ENCODE data around the gene KDM5B.
"Not testable (repeated sequence)": the region's sequence is repeated elsewhere in the genome, so short reads cannot be mapped to it uniquely, and the experiment has no call there.

Gene KDM5B

DNA sequence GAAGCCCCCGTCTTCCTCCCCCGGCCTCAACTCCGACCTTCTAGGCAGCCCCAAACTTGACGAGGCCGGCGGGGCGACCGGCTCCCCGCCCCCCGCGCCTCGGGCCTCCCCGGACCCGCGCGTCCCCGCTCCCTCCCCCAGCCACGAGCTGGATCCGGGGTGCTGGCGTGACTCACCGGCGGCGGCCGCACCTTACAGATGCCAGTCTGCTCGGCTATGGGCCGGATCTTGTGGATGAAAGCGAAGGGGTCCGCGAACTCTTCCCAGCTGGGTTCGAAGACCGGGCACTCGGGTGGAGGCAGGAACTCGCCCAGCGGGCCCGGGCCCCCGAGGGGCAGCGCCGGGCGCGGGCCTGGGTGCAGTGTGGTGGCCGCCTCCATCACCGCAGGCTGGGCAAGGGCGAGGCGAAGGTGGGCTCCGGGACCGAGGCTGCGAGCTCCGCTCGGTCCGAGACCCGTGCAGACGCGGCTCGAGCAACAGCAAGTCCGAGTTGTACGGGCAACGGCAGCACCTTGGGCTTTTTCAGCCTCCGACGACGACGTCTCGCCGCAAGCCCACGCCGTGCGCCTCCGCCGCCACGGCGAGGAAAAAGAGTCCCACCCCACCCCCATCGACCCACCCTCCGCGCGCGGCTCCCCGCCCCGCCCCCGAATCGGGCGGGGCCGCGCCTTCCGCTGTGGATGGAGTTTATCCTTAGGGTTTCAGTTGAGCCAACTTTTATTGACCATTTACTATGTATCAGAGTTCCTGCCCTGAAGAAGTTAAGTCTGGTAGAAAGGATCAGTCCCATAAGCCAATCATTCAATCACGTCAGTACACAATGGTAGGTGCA is at the start of gene KDM5B:
Gene KDM5B, minus strand, starts transcription at position 496 of the 832 bp plus-strand sequence. Its CDS starts 116 bp downstream, at position 380.
- DNase-seq, result peak; percentile 68

DNA sequence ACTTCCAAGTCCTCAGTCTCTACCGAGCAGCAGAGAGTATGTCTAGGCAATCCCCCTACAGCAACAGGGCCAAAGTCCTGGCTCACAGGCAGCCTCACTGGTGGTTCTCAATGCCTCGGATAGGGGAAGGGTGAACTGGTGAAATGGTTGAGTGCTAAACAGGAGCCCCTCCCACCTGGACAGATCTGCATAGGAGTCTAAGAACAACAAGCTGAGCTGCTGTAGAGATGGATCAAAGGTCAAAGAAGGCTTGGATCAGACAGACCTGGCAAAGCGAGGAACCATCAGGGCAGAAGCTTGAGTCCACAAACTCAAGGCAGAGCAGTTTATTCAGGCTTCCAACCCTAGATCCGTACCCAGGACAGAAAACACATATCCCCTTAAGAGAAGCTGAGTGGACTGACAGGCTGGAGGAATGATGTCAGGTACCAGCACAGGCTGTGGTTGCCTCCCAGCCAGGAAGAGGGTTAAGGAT is 49.0 kb upstream of the KDM5B start:
- no peak for DNase-seq

DNA sequence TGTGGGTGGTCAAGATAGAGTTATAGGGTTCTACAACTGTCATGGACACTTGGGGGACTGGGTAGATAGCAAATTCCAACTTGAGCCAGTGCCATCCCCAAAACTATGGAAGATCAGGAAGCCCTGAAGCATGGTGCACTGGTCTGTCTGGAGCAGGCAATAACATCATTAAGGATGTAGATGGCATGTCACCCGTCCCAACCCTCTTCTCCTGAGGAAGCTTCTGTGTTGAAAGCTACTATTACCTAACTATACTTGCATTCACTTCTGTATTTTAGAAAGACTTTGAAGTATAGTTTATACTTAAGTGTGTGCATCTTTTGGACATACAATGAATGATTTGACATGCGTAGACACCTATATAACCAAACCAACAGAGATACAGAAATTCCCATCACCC is 47.8 kb upstream of the KDM5B start:
- no peak for DNase-seq

DNA sequence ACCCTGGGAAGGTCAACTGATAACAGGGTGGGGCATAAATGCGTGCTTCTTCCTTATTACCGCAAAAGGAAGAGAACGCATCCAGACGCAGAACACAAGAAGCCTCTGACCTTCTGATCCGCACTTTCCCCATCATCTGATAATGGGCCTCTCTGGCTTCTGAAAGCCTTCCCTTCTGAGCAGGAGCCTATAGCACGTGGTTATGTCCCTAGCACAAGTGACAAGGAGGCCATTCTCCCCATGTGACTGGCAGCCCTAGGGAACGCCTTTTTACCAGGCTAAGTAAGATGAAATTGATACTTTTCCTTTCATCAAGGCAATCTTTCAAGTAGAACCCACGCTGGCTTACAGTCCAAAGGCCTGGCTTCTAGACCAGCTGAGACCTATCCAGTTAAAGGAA is 46.6 kb upstream of the KDM5B start:
- no peak for DNase-seq

DNA sequence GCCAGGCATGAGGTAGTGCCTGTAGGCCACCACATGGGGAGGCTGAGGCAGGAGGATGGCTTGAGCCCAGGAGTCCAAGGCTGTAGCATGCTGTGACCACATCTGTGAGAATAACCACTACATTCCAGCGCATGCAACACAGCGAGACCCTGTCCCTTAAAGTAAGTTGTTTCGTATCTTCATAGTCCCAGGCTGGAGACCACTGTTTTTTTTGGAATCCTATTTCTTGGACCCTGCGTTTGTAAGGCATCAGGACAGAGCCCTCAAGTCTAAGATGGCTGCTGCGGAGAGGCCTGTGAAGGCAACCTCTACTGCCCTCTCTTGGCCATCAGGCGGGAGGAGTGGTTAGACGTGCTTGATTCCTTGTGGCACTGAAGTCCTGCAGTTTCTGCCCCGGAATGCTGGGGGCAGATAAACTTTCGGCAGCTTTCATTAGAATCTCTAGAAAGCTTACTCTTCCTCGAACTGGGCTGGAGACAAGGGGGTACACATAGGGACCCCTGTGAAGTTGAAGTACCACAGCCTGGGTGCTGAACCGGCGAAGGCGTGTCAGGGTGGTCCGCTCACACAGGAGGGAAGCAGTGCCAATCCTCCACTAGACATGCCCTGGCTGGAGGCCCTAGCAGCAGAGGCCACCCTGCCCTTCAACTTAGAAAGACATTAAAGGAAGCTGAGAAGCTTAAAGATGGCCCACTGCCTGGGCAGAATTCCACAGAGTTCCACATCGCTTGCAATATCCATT is 44.1 kb upstream of the KDM5B start:
- DNase-seq, result peak; percentile 62

DNA sequence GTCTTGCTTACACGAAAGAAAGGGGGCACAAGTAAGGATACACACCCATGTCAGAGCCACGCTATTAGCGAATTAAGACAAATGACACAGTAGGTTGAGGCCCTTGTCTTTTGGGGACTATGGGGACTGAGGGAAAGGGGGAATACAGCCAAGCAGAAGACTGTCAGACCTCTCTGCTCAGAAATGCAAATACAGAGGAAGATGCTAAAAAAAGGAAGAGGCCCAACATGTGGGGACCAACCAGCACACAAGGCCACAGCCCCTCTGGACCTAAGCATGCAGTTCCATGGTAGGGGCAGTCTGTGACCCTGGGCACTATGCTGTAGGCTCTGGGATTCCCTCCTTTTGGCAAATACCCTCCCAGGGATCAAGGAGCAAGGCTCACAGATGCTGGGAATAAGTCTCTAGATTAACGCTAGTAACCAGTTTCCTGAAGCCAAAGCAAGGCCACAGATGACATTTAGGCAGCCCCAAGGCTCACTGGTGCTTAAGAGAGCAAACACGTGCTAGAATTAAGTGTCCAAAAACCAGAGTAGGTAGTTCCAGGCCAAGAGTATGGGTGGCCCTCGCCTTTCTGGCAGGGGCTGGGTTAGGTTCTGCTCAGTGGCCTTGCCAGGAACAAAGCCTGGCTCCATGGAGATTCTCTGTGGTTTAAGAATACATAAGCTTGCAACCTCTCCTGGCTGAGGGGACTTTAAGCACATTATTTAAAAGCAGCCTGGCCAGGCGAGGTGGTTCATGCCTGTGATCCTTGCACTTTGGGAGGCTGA is 42.6 kb upstream of the KDM5B start:
- DNase-seq, result no peak

DNA sequence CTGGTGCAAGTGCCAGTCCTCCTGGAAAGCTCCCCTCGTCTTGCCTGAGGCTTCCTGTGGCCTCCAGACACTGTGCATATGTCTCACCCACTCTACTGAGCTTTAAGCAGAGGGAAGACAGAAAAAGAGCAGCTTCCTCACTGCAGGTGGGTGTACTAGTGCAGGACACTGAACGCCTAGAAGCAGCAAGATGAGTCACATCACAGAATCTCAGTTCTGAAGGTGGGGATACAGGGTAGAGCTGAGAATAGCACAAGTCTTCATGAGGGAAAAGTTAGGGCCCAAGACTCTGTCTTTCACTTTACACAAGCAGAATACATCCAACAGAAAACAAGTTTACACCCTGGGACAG is 39.9 kb upstream of the KDM5B start:
- DNase-seq, result no peak

DNA sequence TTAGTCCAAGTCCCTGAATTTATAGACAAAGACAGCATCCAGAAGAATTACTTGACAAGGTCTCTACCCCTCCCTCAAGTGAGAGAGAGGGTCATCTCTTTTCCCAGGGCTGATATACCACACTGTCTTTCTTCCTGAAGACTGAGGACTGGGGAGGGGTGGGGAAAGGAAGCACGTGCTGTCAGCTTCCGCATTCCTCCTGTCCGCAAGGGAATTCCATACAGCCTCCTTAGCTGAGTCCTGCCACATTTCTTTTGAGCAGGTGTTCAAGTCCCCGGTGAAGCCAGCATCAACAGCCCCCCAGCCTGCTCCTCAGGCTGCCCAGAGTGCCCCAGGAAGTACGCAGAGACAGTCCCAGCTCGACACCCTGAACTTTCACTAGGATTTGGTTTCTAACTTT is 36.7 kb upstream of the KDM5B start:
- DNase-seq, result no peak

DNA sequence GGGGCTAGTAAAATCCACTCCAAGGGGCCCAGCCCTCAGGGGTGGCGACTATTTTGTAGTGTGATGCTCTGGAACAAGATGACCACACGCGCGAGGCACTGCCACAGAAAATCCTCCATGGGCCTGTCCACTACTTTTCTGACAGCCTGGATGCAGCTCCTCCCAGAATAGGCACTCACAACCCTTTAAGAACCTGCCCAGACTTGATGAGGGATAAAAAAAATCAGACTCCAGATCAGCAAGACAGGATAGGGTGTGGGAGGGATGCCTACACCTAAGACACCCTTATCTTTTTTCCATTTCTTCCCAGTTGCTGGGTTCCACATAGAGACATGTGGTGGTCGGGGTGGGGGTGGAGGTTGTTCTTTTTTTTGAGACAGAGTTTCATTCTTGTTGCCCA is 36.0 kb upstream of the KDM5B start:
- no peak for DNase-seq

DNA sequence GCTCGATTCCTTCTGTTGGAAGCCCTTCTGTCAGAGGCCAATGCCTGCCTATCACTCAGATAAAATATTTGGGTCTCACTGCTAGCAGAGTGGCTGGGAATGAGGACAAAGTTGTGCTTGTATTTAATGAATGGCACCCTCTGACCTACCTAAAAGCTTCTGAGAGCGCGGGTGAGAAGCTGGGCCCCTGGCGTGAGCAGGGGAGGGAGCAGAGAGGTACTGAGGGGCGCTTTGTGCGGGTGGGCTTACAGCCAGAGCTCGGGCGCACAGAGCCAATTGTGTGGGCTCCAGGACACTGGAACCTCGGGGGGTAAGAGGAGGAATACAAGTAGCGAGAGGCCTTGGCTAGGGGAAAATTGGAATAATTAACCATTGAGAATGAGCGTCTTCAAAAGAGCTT is 34.9 kb upstream of the KDM5B start:
- DNase-seq, result no peak

DNA sequence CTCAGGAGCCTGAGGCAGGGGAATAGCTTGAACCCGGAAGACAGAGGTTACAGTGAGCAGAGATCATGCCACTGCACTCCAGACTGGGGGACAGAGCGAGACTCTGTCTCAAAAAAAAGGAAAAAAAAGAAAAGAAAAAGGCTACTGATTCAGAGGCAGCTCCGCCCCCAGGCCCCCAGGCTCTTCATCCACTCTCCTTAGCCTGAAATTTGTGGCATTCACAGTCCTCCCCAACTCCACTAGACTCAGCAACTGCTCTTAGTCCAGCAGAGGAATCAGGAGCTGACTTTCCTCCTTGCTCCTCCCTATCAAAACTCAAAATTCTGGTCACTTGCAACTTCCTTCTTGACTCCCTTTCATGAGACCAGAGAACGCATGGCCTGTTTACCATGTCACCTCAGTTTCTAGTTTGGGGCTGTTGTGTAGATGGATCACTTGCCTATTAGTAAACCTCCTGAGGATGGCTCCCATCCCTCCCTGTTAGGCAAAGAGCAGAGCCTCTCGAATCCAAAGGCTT is 29.6 kb upstream of the KDM5B start:
- DNase-seq, result no peak

DNA sequence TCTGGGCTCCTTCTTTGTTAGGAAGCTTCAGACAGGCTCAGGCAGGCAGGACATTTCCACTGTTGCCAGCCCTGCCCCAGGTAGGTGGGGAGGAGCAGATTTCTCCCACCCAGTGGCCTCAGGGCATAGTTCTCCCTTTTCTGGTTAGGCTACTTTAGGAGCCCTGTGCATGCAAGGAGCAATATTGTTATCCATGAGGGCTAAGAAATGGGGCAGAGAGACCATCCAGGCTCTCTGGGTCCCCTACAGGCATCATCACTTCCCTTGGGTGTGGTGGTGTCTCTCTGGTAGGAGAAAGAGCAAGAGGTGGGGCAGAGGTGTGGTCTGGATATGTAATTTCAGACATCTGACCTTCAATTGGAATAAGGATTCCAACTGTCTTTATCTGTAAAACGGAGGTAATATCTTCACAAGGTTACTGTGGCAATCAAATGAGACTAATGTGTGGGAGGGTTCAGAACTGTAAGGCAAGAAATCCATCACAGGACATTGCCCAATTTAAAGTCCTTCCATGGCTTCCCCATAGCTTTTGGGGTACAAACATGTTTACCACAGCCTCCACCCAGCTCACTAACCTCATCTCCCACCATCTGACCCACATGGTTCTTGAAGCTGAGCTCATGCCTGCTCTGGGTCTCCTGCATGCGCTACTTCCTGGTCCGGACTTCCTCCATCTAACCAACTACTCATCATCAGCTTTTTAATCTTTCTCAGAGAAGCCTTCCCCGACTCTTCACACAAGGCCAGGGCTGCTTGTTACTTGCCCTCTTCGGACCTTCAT is 28.6 kb upstream of the KDM5B start:
- DNase-seq, result peak; percentile 30

DNA sequence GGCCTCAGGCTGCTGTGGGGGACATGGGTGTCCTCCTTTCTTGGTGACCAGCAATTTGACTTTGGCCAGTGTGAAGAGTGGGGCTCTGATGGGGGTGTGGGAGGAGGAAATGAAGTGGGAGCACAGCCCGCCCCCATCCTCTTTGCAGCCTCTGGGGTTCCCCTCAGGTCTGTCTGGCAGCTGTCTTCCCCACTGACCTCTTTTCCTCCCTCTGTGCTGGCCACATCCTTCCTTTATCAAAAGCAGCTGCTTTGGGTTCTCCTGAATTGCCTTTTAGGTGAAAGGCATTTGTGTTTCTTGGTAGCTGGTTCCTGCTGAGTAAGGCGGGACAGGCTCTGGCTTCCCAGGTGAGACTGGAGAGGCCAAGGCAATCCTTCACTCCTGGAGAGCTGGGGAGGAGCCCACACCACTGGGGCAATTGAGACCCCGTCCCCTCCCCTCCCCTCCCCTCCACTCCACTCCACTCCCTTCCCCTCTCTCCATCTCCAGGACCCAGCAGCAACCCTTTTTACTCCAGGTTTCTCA is 27.4 kb upstream of the KDM5B start:
- peak; percentile 58 for DNase-seq

DNA sequence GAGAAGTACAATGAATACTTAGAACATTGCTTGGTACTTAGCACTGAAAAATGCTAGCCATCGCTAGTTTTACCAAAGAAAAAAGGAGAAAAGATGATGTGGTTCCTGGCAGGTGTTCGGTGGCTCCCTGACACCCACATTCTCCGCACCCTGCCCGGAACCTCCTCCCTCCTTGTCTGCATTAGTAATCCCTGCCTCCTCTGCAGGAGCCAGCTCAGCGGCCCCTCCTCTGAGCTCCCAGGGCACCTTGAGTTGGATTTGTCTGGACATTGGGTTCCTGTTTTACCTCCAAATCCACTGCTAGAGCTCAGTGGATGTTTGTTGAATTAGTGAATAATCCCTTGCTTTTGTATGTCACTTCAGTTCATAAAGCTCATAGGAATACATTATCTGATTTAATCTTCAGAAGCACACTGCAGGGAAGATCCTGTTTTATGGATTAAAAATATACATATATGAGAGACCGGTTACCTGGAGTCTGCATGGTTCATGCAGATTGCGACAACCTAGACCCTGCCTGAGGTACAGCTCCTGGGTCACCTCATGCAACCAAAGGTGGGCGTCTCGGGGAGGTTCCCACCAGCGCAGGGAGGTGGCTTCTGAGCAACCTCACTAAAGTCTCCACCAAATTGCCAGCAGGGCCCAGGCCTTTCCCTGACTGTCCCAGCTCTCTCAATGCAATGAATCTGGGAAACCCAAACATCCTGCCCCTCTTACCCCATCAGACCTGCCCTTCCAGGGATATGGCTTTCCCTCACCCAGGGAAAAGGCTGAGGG is 26.7 kb upstream of the KDM5B start:
- peak; percentile 36 for DNase-seq

DNA sequence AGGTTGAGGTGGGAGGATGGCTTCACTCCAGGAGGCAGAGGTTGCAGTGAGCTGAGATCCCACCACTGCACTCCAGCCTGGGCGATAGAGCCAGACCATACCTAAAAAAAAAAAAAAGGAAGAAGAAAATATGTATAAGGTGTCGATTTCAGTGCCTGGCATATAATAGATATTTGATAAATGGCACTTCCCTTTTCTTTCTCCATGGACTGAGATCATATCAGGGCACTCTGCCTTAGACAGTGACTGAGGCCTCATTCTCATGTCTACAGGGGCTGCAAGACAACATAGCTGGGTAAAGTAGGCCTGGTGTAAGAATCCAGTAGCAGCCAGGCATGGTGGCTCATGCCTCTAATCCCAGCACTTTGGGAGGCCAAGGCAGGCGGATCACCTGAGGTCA is 23.7 kb upstream of the KDM5B start:
- no peak for DNase-seq

DNA sequence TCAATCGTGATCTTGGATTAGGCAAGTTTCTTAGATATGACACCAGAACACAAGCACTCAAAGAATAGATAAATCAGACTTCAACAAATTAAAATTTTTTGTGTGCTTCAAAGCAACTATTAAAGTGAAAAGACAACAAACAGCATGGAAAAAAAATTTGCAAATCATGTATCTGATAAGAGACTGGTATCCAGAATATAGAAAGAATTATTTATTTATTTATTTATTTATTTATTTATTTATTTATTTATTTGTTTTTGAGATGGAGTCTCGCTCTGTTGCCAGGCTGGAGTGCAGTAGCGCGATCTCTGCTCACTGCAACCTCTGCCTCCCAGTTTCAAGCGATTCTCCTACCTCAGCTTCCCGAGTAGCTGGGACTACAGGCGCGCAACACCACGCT is 21.0 kb upstream of the KDM5B start:
- not testable (repeated sequence) for DNase-seq

DNA sequence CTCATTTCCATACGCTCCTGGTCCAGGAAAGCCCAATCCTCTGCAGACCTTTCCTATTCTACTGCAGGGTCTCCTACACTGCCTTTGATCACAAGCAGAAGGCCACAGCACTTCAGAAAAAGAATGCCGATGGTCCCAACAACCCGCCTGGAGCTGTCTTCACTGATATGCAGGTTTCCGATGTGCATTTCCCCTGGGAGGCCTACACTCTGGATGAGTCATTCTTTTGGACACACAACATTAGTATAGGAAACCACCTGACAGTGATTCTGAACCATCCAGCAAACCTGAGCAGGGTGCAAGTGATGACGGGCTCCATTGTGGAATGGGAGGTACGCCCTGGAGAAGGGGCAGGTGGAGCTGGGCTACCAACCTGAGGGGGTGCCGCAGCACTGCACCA is 17.5 kb upstream of the KDM5B start:
- DNase-seq, result no peak

DNA sequence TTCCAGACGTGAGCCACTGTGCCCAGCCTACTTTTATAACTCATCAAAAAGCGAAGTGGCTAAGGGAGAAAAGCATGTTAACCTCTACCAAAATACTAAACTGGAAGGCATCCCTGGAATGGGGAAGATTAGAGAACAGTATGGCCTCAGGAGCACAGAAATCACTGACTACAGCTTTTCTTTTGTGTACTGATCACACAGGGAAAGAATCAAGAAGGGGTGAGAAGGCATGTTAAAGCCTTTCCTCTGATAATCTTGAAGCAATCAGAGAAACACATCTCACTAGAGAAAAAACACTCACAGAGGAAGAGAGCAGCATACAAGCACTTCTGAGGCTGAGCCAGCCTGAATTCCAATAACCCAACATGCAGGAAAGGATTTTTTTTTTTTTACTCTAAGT is 13.2 kb upstream of the KDM5B start:
- DNase-seq, result no peak

DNA sequence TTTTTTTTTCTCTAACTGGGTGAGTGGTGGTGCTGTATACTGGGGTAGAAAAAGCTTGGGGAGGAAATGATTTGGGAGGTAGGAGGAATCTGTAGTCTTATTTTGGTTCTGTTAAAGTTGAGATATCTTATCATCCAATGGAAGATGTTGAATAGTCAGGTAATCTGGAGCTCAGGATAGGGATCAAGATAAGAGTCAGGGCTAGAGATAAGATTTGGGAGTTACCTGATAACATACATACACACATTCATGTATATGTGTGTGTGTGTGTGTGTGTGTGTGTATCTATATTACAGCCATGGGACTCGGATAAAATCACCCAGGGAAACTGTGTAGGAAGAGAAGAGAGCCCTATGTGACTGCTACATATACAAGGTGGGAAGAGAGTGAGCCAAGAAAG is 10.6 kb upstream of the KDM5B start:
- no peak for DNase-seq

DNA sequence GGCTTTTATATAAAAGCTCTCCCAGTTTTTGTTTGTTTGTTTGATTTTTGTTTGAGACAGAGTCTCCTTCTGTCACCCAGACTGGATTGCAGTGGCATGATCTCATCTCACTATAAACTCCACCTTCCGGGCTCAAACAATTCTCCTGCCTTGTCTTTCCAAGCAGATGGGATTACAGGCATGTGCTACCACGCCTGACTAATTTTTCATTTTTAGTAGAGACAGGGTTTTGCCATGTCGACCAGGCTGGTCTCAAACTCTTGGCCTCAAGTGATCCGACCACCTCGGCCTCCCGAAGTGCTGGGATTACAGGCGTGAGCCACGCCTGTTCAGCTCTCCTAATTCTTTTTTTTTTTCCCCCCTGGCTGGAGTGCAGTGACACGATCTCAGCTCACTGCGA is 6.9 kb upstream of the KDM5B start:
- no peak for DNase-seq

All from activated CD4-positive, alpha-beta T cell treated with anti-CD3 and anti-CD28 coated beads, Interleukin-2, Interleukin-6, amounts not matched to agents 100 ng/mL and 50 ng/mL, durations not matched to agents 16 hours and 8 hours (primary cell).